Esophagus muscularis mucosa (tissue), 4 donors: ENCODE measurements around the gene CCDC137. TPM values are rescaled to one million over a fixed set of nuclear protein-coding genes. Genes with fewer than 3 reads are reported as not detected.

Source experiments
- DNase-seq: peaks from one replicate; pipeline ENCODE4 v3.0.0-alpha.2; 2017; ENCODE audit errors: extremely low spot score
- H3K27ac ChIP-seq, 4 donors: fragments of 200-600 bp; sonication (generic); replicated peaks in 1 of 4; 1 replicate in 3 of 4; 2 replicates in 1 of 4; pipeline ENCODE4 v1.5.1; 2016 to 2019; ENCODE audit warnings: mild to moderate bottlenecking in 1 of 4
- H3K27me3 ChIP-seq, 4 donors: fragments of 200-600 bp; sonication (generic); one replicate each; pipeline versions ENCODE4 v1.5.1 to v1.6.0; 2016 to 2019
- H3K36me3 ChIP-seq, 4 donors: fragments of 200-600 bp; sonication (generic); one replicate each; pipeline ENCODE4 v1.5.1; 2016 to 2019
- H3K4me1 ChIP-seq, 4 donors: fragments of 200-600 bp; sonication (generic); one replicate each; pipeline ENCODE4 v1.5.1; 2016 to 2019
- H3K4me3 ChIP-seq, 4 donors: fragments of 200-600 bp; sonication (generic); 1 replicate in 2 of 4; 2 replicates in 2 of 4; pipeline ENCODE4 v1.5.1; 2016 to 2019; ENCODE audit warnings: mild to moderate bottlenecking in 4 of 4, moderate library complexity in 1 of 4
- H3K9me3 ChIP-seq, 4 donors: fragments of 200-600 bp; sonication (generic); 1 replicate in 3 of 4; 2 replicates in 1 of 4; pipeline ENCODE4 v1.5.1; 2016 to 2019
- EP300 ChIP-seq: sonication (generic); formaldehyde crosslinking; IDR thresholded peaks from one replicate; pipeline ENCODE4 v1.6.1; 2017; ENCODE audit warnings: antibody characterized with exemption
- POLR2A ChIP-seq: fragments of 450-650 bp; IDR thresholded peaks from one replicate; pipeline ENCODE4 v1.6.1; 2017; ENCODE audit warnings: antibody characterized with exemption, moderate library complexity, mild to moderate bottlenecking, low read depth
- POLR2AphosphoS5 ChIP-seq, 2 donors: sonication (generic); formaldehyde crosslinking; IDR thresholded peaks; one replicate each; pipeline ENCODE4 v1.6.1; 2017; ENCODE audit warnings: antibody characterized with exemption in 2 of 2
- WGBS: methylation state at CpG from one replicate; pipeline ENCODE4 v1.1.5; 2018; 5-methylcytosine and 5-hydroxymethylcytosine counted together
- intact Hi-C: fragments of 100-400 bp; cut with DNase I; formaldehyde crosslinking; loops from one replicate; pipeline ENCODE4 v1.15.1; 2023
- total RNA-seq, 4 donors: library from RNA; depleted of rRNA; stranded (reverse); fragments of >200 nt; gene quantifications; one replicate each; pipeline versions ENCODE4 v1.1.0 to v1.2.1, GENCODE V29; 2016
- TF ChIP-seq, protein P1 (sequence below), 3 experiments: fragments of 200-600 bp in 2 of 3; fragments of 450-650 bp in 1 of 3; sonication (generic) in 2 of 3; IDR thresholded peaks; one replicate each; pipeline ENCODE4 v1.5.1; 2017 to 2019; ENCODE audit warnings: antibody characterized with exemption in 3 of 3, mild to moderate bottlenecking in 2 of 3, moderate library complexity in 1 of 3

CCDC137 gene
- total RNA-seq, 4 donors from 2014 or later: 8.9 to 14.1 (median 12.6) TPM

DNA sequence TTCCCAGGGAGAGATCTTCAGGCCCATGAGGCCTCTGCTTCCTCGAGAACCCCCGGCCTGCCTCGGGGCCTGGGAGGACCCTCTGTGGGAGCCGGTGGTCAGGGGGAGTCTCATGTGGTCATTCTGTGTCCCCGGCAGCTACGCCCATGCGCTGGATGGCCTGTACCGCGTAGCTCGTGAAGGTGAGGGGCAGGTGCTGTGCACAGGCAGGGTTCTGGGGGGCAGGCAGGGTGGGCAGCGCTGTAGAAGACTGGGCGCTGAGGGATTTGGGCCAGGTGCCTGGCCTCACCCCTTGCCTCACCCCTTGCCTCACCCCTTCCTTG is 50.1 kb downstream of the CCDC137 start:
- TF ChIP-seq, protein P1, sequence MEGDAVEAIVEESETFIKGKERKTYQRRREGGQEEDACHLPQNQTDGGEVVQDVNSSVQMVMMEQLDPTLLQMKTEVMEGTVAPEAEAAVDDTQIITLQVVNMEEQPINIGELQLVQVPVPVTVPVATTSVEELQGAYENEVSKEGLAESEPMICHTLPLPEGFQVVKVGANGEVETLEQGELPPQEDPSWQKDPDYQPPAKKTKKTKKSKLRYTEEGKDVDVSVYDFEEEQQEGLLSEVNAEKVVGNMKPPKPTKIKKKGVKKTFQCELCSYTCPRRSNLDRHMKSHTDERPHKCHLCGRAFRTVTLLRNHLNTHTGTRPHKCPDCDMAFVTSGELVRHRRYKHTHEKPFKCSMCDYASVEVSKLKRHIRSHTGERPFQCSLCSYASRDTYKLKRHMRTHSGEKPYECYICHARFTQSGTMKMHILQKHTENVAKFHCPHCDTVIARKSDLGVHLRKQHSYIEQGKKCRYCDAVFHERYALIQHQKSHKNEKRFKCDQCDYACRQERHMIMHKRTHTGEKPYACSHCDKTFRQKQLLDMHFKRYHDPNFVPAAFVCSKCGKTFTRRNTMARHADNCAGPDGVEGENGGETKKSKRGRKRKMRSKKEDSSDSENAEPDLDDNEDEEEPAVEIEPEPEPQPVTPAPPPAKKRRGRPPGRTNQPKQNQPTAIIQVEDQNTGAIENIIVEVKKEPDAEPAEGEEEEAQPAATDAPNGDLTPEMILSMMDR (IDR thresholded peaks at IDR 0.05): no peak
- no peak for TF ChIP-seq POLR2A
- TF ChIP-seq EP300: no peak
- no peak for TF ChIP-seq POLR2AphosphoS5 (IDR thresholded peaks at IDR 0.05)
- Histone ChIP-seq H3K9me3 (no peaks in the 10 kb centered on the region), H3K36me3 (peaks cover 0 to 37% (median 5%) of the 10 kb centered on the region in 4 donors), H3K27me3 (no peaks in the 10 kb centered on the region), H3K27ac (no peak overlapping the region), H3K4me1 (peaks cover 9 to 24% (median 21%) of the 10 kb centered on the region in 4 donors), H3K4me3 (no peak overlapping the region)
- intact Hi-C loops: no loop called here
- no peak for DNase-seq
- WGBS: 100% methylated on average over 2 of the region's 12 CpGs

DNA sequence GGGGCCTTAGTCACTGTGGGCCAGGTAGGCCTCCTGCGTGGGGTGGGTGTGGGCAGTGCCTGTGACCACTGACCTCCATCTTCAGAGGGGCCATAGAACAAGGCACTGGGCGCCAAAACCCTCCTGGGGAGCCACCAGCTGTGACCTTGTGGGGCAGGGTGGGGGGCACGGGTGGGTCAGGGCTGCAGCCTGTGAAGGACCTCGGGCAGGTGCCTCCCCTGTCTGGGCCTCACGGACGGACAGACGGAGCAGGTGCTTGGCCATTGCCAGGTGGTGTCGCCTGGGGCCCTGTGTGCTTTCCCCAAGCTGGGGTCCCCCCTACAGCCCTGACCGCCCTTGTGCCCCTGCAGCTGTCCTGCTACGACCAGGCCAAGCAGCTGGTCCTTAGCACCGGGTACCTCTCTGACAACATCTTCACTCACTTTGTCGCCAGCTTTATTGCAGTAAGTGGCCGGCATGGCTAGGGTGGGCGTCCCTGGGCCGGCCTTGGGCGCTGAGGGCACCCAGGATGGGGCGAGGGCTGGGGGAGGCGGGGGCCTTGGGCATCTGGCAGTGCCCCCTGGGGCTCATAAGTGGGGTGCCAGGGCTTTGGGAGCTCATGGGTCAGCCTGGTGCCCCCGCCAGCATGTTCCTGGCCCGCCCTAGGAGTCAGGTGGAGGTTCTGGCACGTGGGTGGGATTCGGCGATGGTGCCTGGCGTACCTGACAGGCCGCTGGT is 50.7 kb downstream of the CCDC137 start:
- intact Hi-C loops: no loop called here
- Histone ChIP-seq H3K36me3 (peaks cover 0 to 37% (median 5%) of the 10 kb centered on the region in 4 donors), H3K27me3 (peaks cover 0 to 2% (median 0%) of the 10 kb centered on the region in 4 donors), H3K9me3 (no peaks in the 10 kb centered on the region), H3K4me1 (peaks cover 12 to 22% (median 19%) of the 10 kb centered on the region in 4 donors), H3K4me3 (no peak overlapping the region), H3K27ac (no peak overlapping the region)
- WGBS: 93% methylated on average over 13 of the region's 25 CpGs
- TF ChIP-seq, protein P1 (IDR thresholded peaks at IDR 0.05): no peak
- no peak for TF ChIP-seq POLR2AphosphoS5 (IDR thresholded peaks at IDR 0.05)
- TF ChIP-seq EP300: no peak
- TF ChIP-seq POLR2A: no peak
- no peak for DNase-seq

DNA sequence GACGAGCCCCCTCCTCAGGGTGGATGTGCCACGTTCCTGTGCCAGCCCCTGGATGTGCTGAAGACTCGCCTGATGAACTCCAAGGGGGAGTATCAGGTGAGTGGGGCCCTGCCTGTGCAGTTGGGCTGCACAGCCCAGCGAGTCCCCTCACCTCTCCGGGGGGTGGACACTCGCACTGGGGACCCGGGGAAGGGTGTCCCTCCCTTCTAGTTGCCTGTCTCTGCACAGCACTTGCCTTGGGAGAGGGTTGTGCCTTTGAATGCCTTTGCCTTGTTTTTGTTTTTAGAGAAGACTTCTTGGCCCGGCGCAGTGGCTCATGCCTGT is 51.2 kb downstream of the CCDC137 start:
- no peaks in the 10 kb centered on the region for H3K9me3 ChIP-seq
- no peak for DNase-seq
- no peak overlapping the region for H3K27ac ChIP-seq
- 100% methylated on average over 6 of the region's 9 CpGs for WGBS
- H3K4me1 ChIP-seq: peaks cover 14 to 23% (median 18%) of the 10 kb centered on the region in 4 donors
- intact Hi-C loops: no loop called here
- H3K4me3 ChIP-seq: no peak overlapping the region
- peaks cover 0 to 37% (median 5%) of the 10 kb centered on the region in 4 donors for H3K36me3 ChIP-seq
- TF ChIP-seq, protein P1 (IDR thresholded peaks at IDR 0.05): no peak
- TF ChIP-seq POLR2A (no peak), EP300 (no peak), POLR2AphosphoS5 (IDR thresholded peaks at IDR 0.05) (no peak)
- peaks cover 0 to 5% (median 0%) of the 10 kb centered on the region in 4 donors for H3K27me3 ChIP-seq

DNA sequence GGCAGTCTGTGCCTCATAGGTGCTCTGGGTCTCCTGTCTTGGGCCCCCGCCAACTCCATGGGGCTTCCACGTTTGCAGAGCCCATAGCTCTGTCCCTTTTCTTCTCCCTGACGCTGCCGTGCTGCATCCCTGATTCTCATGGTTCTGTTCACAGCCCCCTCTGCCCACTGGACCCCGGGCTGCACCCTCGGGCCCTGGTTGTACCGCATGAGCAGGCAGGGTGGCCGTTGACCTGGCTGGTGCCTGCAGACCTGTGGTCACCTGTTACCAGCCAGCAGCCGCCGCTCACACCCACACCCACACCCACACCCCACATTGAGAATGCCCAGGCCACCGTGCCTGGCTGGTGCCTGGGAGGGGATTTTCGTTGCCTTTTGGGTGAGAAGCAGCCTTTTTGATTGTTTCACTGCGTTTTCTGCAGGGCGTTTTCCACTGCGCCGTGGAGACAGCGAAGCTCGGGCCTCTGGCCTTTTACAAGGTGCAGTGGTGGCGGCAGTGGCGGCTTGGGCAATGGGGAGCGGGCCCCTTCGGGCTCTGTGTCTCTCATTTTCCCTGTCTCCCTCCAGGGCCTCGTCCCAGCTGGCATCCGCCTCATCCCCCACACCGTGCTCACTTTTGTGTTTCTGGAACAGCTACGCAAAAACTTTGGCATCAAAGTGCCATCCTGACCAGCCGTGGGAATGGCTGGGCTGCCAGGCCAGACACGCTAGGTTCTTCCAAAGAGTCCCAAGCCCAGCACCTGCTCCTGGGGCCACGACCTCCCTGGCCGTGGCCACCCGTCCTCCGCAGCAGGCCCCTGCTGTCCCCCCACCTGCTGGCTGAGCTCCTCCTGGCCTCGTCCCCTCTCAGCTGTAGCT is 53.1 kb downstream of the CCDC137 start:
- peaks cover 0 to 37% (median 5%) of the 10 kb centered on the region in 4 donors for H3K36me3 ChIP-seq
- intact Hi-C loops: no loop called here

More for the DNA sequence above, 53.1 kb downstream of the CCDC137 start:
- Histone ChIP-seq H3K27ac (no peak overlapping the region), H3K9me3 (no peaks in the 10 kb centered on the region), H3K27me3 (peaks cover 0 to 14% (median 1%) of the 10 kb centered on the region in 4 donors), H3K4me3 (no peak overlapping the region), H3K4me1 (peaks cover 7 to 17% (median 13%) of the 10 kb centered on the region in 4 donors)
- no peak for DNase-seq
- no peak for TF ChIP-seq POLR2A
- TF ChIP-seq, protein P1 (IDR thresholded peaks at IDR 0.05): no peak
- no peak for TF ChIP-seq EP300
- no peak for TF ChIP-seq POLR2AphosphoS5 (IDR thresholded peaks at IDR 0.05)
- WGBS: 89% methylated on average over 30 of the region's 33 CpGs
